Upper lobe of left lung (tissue), 6 donors: ENCODE data around the gene IL1RAP. TPM values are rescaled to one million over a fixed set of nuclear protein-coding genes. Genes with fewer than 3 reads are reported as not detected.
A peak's percentile ranks its signal among the peaks of the same experiment; 100 is the strongest.

ENCODE experiments used
- ATAC-seq, 2 donors: fragments of 200-7000 bp; cut with Tn5 transposase; one replicate each; pipeline ENCODE4 v1.9.1; 2022; ENCODE audit warnings: mild to moderate bottlenecking in 2 of 2, moderate library complexity in 2 of 2; ENCODE audit not compliant: low FRiP score in 2 of 2
- DNase-seq, 2 donors: peaks; one replicate each; pipeline ENCODE4 v3.0.0-alpha.2; 2019 to 2020
- H3K27ac ChIP-seq, 4 donors: fragments of 200-600 bp; sonication (generic); one replicate each; pipeline ENCODE4 v1.5.1; 2016 to 2019
- H3K27me3 ChIP-seq, 4 donors: fragments of 200-600 bp; sonication (generic); one replicate each; pipeline ENCODE4 v1.5.1; 2017 to 2019
- H3K36me3 ChIP-seq, 4 donors: fragments of 200-600 bp; sonication (generic); one replicate each; pipeline ENCODE4 v1.5.1; 2016 to 2019
- H3K4me1 ChIP-seq, 4 donors: fragments of 200-600 bp; sonication (generic); one replicate each; pipeline ENCODE4 v1.5.1; 2018 to 2019
- H3K4me3 ChIP-seq, 4 donors: fragments of 200-600 bp; sonication (generic); one replicate each; pipeline ENCODE4 v1.5.1; 2017 to 2019; ENCODE audit warnings: mild to moderate bottlenecking in 2 of 4, moderate library complexity in 1 of 4
- H3K9me3 ChIP-seq, 4 donors: fragments of 200-600 bp; sonication (generic); one replicate each; pipeline ENCODE4 v1.5.1; 2018 to 2019
- EP300 ChIP-seq, 4 donors: sonication (generic); formaldehyde crosslinking; IDR thresholded peaks; one replicate each; pipeline ENCODE4 v1.5.1; 2017; ENCODE audit warnings: antibody characterized with exemption in 4 of 4, control low read depth in 2 of 4
- POLR2A ChIP-seq, 4 donors: fragments of 450-650 bp; IDR thresholded peaks; one replicate each; pipeline ENCODE4 v1.5.1; 2016 to 2017; ENCODE audit warnings: antibody characterized with exemption in 4 of 4, mild to moderate bottlenecking in 2 of 4
- POLR2AphosphoS5 ChIP-seq, 2 donors: sonication (generic); formaldehyde crosslinking; IDR thresholded peaks; one replicate each; pipeline ENCODE4 v1.5.1; 2017; ENCODE audit warnings: antibody characterized with exemption in 2 of 2
- WGBS, 2 donors: methylation state at CpG; one replicate each; pipeline ENCODE4 v1.1.5; 2017 to 2018; 5-methylcytosine and 5-hydroxymethylcytosine counted together
- total RNA-seq, 6 donors: library from RNA; depleted of rRNA in 4 of 6; stranded (reverse); fragments of >200 nt in 4 of 6; gene quantifications; one replicate each; pipeline versions ENCODE4 v1.1.0 to v1.2.1, GENCODE V29; 2016 to 2021
- TF ChIP-seq, protein P1 (sequence below), 6 experiments: fragments of 450-650 bp in 4 of 6; fragments of 200-600 bp in 2 of 6; sonication (generic) in 2 of 6; IDR thresholded peaks; one replicate each; pipeline ENCODE4 v1.5.1; 2016 to 2019; ENCODE audit warnings: antibody characterized with exemption in 6 of 6
- donor health status: DM: no; HTN: no; CAD: no; lungs with moderate emphysema.
- donor health status: DM: no; HTN: yes; CAD: no; lungs with severe emphysema.

Gene IL1RAP
- total RNA-seq, 6 donors from 2014 or later: 6.3 to 29.8 (median 22.7) TPM

DNA sequence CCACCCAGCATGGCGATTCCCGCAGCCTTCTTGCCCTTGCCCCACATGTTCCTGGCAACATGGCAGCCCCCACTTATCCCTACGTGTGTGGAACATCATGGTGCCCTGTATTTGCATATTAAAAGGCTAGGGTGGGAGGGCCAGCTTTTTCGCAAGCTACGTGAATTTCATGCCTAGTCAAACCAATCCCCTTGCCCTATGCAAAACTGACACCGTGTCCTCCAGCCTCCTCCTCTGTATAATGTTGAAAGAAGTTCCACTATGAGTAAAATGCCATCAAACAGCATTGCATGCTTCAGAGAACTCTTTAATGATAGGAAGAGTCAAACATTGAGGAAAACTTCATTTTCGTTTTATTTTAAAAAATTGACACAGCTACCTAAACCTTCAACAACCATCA is 170.9 kb downstream of the IL1RAP start:
- 89 to 93% methylated on average over 7 of the region's 7 CpGs for WGBS, 2 donors
- no peaks in the 10 kb centered on the region for H3K27me3 ChIP-seq
- no peak for DNase-seq
- H3K27ac ChIP-seq: no peak overlapping the region
- H3K4me1 ChIP-seq: no peaks in the 10 kb centered on the region
- TF ChIP-seq EP300 (IDR thresholded peaks at IDR 0.05): no peak
- TF ChIP-seq, protein P1, sequence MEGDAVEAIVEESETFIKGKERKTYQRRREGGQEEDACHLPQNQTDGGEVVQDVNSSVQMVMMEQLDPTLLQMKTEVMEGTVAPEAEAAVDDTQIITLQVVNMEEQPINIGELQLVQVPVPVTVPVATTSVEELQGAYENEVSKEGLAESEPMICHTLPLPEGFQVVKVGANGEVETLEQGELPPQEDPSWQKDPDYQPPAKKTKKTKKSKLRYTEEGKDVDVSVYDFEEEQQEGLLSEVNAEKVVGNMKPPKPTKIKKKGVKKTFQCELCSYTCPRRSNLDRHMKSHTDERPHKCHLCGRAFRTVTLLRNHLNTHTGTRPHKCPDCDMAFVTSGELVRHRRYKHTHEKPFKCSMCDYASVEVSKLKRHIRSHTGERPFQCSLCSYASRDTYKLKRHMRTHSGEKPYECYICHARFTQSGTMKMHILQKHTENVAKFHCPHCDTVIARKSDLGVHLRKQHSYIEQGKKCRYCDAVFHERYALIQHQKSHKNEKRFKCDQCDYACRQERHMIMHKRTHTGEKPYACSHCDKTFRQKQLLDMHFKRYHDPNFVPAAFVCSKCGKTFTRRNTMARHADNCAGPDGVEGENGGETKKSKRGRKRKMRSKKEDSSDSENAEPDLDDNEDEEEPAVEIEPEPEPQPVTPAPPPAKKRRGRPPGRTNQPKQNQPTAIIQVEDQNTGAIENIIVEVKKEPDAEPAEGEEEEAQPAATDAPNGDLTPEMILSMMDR (IDR thresholded peaks at IDR 0.05): no peak
- no peak for ATAC-seq
- H3K9me3 ChIP-seq: no peaks in the 10 kb centered on the region
- H3K36me3 ChIP-seq: no peaks in the 10 kb centered on the region
- no peak overlapping the region for H3K4me3 ChIP-seq

- 79 to 89% methylated on average over 1 of the region's 1 CpG for WGBS, 2 donors
- no peaks in the 10 kb centered on the region for H3K4me1 ChIP-seq
- no peaks in the 10 kb centered on the region for H3K36me3 ChIP-seq
- ATAC-seq (no peak), DNase-seq (no peak)
- no peaks in the 10 kb centered on the region for H3K27me3 ChIP-seq
- no peak overlapping the region for H3K4me3 ChIP-seq
- no peaks in the 10 kb centered on the region for H3K9me3 ChIP-seq
- TF ChIP-seq, protein P1 (IDR thresholded peaks at IDR 0.05): no peak
- TF ChIP-seq POLR2A (IDR thresholded peaks at IDR 0.05) (no peak), POLR2AphosphoS5 (IDR thresholded peaks at IDR 0.05) (no peak), EP300 (IDR thresholded peaks at IDR 0.05) (no peak)
- H3K27ac ChIP-seq: no peak overlapping the region
These were observed 172.1 kb downstream of the IL1RAP start for GRCh38 chr3:190686011-190686410.

- DNase-seq (peak in 1 of 2 donors; percentile 27), ATAC-seq (no peak)
- no peak overlapping the region for H3K27ac ChIP-seq
- H3K36me3 ChIP-seq: no peaks in the 10 kb centered on the region
- H3K9me3 ChIP-seq: no peaks in the 10 kb centered on the region
- no peaks in the 10 kb centered on the region for H3K27me3 ChIP-seq
- TF ChIP-seq POLR2A (IDR thresholded peaks at IDR 0.05) (no peak), POLR2AphosphoS5 (IDR thresholded peaks at IDR 0.05) (no peak), EP300 (IDR thresholded peaks at IDR 0.05) (no peak)
- WGBS, 2 donors: 88 to 89% methylated on average over 6 of the region's 6 CpGs
- no peak overlapping the region for H3K4me3 ChIP-seq
- H3K4me1 ChIP-seq: peaks cover 0 to 4% (median 0%) of the 10 kb centered on the region in 4 donors
These were observed 176.4 kb downstream of the IL1RAP start for GRCh38 chr3:190690246-190690645.

DNA sequence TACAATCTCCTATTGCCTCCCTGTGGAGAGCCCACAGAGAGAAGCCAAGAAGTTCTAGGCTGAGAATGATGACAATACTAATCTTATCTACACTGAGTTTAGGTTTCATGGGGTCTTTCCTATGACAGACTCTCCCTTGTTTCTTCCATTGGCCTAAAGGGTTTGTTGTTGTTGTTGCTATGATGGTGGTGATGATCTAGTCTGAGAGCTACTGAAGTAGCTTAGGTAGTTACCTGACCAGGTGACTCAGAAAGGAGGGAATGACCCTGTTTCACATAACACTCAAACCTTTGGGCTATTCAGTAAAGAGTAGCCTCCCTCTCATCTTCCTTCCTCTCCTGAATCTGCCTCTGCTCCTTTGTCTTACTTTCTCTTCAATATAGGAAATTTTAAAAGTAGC is 178.4 kb downstream of the IL1RAP start:
- no peak overlapping the region for H3K27ac ChIP-seq
- no peaks in the 10 kb centered on the region for H3K9me3 ChIP-seq
- TF ChIP-seq EP300 (IDR thresholded peaks at IDR 0.05) (no peak), POLR2A (IDR thresholded peaks at IDR 0.05) (no peak), POLR2AphosphoS5 (IDR thresholded peaks at IDR 0.05) (no peak)
- TF ChIP-seq, protein P1 (IDR thresholded peaks at IDR 0.05): no peak
- no peak overlapping the region for H3K4me3 ChIP-seq
- H3K4me1 ChIP-seq: peaks cover 0 to 6% (median 2%) of the 10 kb centered on the region in 4 donors
- no peak for DNase-seq
- H3K36me3 ChIP-seq: no peaks in the 10 kb centered on the region
- no peaks in the 10 kb centered on the region for H3K27me3 ChIP-seq
- no peak for ATAC-seq

GRCh38 chr3:190694335-190695001 is 180.6 kb downstream of the IL1RAP start:
- Histone ChIP-seq H3K4me3 (no peak overlapping the region), H3K9me3 (no peaks in the 10 kb centered on the region), H3K4me1 (peaks cover 0 to 9% (median 7%) of the 10 kb centered on the region in 4 donors), H3K27me3 (no peaks in the 10 kb centered on the region), H3K36me3 (no peaks in the 10 kb centered on the region), H3K27ac (no peak overlapping the region)
- no peak for ATAC-seq
- DNase-seq: no peak
- WGBS, 2 donors: 59 to 76% methylated on average over 3 of the region's 3 CpGs
- peak in 1 of 4 donors; percentile 34 for TF ChIP-seq EP300 (IDR thresholded peaks at IDR 0.05)
- no peak for TF ChIP-seq POLR2AphosphoS5 (IDR thresholded peaks at IDR 0.05)

GRCh38 chr3:190695225-190695624 is 181.3 kb downstream of the IL1RAP start:
- no peak for TF ChIP-seq EP300 (IDR thresholded peaks at IDR 0.05)
- Histone ChIP-seq H3K27me3 (no peaks in the 10 kb centered on the region), H3K4me3 (no peak overlapping the region), H3K4me1 (peaks cover 0 to 9% (median 7%) of the 10 kb centered on the region in 4 donors), H3K36me3 (no peaks in the 10 kb centered on the region), H3K27ac (no peak overlapping the region), H3K9me3 (no peaks in the 10 kb centered on the region)
- WGBS, 2 donors: 85% methylated on average over 1 of the region's 1 CpG
- no peak for DNase-seq
- no peak for ATAC-seq
